RPMI8226 (cell line): ENCODE data around the gene CD80.

Experiments used
- DNase-seq: peaks from one replicate; pipeline ENCODE4 v3.0.0-alpha.2; 2015

CD80 gene

DNA sequence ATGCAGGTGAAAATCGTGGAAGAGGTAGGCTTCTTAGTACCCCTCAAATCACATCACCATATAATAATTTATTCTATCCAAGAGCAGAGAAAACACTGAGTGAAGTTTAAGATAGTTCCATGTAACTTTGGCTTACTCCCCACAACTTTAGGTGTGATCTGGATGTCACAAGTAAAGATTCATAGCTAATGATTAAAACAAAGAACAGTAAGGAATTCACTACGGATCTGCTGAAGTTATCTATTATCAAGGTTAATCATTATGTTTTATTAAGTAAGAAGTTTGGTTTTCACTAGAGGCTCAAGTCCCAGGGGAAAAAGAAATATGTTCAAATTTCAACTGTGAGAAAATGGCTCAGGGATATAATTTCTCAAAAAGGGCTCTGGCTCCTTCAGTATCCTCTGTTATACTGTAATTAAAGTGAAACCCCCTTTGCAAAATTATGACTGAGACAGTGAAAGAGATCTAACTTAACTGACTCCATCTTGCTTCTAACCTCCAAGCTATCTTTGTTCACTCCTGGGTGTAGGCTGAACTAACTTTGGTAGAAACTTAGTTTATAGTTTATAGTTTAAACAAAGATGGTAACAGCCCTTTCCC, 17.1 kb downstream of the CD80 start:
- DNase-seq = no peak

DNA sequence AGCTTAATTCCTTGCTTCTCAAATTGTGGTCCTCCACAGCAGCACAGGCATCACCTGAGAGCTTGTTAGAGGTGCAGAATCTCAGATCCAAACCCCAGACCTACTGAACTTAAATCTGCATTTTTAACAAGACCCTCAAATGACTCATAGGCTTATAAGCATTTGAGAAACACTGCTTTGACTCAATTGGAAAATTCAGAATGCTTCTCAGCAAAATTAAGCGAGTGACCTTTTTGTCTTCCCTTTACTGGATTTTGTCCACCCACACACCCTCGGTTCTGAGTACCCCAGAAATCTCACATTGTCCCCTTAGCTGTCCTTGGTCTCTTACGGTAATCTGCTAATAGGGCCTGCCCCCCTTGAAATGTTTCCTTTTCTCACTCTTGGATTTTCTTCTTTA, 17.9 kb downstream of the CD80 start:
- no peak for DNase-seq

DNA sequence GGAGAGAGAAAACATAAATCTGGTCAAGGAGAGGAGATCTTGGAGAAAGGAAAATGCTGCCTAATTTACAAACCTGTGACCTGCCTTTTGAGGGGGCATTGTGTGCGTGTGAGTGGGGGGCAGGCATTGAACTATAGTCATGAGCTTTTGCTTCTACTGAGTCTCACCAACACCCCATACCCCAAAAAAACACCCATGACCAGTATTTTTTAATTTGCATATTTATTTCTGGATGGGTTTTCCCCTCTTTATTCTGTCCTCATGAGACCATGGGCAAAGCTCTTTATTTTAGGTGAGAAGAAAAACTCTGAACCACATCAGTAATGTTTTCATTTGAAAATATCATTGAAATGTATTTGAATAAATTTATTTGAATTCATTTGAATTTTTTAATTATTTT, 20.6 kb downstream of the CD80 start:
- DNase-seq = no peak

DNA sequence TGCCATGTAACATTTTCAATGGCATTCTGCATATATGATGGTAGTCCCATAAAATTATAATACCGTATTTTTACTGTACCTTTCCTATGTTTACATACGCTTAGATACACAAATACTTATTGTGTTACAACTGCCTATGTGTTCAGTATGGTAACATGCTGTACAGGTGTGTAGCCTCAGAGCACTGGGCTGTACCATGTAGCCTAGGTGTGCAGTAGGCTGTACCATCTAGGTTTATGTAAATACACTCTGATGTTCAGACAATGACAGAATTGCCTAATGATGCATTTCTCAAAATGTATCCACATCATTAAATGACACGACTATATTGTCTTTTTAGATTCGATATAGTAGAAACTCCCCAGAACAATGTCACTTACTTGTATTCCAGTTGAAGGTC, 22.7 kb downstream of the CD80 start:
- no peak for DNase-seq

DNA sequence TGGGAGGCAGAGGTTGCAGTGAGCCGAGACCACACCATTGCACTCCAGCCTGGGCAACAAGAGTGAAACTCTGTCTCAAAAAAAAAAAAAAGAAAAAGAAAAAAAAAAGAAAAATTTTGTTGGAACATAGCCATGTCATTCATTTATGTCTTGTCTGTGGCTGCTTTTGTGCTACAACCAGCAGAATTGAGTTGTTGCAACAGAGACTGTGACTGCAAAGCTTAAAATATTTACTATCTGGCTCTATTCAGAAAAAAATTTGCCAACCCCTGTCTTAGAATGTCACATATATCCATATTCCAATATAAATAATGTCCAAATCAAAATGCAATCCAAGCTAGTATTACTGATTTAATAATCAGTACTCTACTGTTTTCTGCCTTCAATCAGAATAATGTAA, 25.1 kb downstream of the CD80 start:
- no peak for DNase-seq

DNA sequence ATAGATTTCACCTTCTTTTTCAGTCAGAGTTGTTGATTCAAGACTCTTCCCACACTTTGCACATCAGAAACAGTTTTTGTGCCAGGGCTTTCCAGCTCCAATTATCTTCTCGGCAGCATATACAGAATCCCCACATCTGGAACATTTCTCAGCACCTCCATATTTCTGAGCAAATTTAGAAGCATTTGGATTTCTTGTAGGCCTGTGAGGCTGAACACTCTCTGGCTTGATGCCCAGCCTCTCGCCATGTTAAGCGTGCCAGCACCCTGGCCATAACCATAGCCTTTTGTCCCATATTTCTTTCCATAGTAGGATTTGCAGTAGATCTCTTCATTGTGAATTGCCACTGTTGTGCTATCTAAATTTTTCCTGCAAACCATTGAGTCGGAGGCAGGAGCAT, 28.3 kb downstream of the CD80 start:
- DNase-seq = no peak

DNA sequence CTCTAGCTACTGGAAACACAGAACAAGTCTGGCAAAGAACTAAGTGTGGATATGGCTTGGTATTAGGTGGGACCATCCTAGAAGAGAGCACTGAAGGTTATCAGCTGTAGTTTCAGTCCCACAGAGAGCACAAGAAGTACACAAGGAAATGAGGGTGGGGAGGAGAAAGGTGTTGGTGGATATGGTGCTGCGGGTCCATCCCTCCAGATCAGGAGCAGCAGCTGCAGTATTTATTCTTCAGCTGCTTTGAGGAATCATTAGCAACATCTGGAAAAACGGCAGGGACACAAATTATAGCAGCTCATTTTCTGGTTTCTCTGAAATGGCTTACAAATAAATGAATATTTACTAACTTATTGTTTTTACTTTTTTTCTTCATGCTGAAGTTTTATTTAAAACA, 29.0 kb downstream of the CD80 start:
- DNase-seq = no peak

DNA sequence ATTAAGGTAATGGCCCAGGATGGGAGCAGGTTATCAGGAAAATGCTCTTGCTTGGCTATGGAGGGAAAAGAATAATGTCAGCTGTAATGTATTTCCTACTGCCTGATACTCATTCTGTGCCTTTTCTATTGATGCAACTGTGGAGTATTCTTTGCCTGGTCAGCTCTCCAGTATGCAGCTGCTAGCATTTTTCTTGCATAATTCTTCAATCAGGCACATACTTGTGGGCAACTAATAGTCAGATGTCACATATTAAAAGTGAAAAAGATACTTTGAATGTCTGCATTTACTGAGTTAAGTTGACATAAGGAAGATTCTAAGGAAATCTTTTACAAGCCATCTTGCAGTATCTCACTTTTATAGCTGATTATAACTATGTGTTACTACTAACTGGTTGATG, 29.5 kb downstream of the CD80 start:
- DNase-seq = no peak

DNA sequence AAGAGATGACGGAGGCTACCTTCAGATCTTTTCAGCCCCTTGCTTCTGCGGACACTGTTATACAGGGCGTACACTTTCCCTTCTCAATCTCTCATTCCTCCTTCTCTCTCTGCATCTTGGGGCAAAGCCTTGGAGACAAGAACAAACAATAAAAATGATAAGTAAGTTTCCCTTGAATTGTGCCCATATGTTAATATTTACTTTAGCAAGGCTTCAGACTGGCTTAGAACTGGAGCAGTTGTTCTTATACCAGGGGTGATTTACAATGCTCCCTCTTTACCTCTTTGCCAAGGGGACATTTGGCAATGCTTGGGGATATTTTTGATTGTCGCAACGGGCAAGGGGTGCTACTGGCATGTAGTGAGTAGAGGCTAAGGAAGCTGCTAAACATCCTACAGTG, 31.7 kb downstream of the CD80 start:
- no peak for DNase-seq

DNA sequence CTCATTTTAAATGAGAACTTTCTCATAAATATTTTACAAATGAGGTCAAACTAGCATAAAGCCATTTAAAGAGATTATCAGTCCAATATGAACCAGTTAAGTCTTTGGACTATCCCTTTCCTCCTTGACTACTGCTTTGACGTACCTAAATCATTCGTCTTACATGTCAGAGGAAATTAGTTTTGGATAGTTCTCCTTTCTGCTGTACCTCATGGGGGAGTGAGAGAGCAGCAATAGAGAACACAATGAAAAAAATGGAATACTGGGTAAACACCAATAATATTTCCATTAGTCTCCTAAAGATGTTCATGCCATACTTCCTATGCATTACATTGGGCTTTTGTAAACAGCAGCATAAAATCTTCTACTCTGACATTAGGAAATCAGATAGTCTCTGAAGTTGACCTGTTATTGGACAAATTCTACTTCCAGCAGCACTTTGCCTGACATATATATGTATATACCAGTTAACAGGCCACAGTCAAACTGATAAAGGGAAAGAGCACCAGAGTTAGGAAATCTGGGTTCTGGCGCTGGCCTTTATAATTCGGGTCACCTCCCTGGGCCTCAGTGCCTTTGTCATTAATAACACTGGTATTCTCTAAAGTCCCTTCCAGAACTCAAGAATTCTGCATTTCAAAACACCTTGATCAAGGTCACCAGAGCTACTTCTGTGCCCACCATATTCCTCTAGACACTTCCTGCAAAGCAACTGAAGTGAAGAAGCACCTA, 34.3 kb downstream of the CD80 start:
- no peak for DNase-seq

DNA sequence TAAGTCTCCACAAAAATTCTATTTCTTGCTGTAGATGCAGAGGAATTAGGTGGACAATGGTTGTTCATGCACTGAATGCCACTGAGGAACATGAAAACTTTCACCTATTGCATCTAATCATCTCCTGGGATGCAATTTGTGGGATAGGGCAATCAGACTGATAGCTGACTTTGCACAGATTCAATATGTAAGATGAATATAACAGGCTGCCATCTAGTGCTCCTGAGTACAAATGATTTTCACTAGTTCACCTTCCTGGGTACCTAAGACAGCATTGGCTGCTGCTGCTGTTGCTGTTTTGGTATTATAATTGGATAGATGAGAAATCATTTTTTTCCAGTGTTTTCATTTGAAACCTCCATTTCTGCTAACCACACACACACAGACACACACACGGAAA, 41.4 kb downstream of the CD80 start:
- DNase-seq = no peak

DNA sequence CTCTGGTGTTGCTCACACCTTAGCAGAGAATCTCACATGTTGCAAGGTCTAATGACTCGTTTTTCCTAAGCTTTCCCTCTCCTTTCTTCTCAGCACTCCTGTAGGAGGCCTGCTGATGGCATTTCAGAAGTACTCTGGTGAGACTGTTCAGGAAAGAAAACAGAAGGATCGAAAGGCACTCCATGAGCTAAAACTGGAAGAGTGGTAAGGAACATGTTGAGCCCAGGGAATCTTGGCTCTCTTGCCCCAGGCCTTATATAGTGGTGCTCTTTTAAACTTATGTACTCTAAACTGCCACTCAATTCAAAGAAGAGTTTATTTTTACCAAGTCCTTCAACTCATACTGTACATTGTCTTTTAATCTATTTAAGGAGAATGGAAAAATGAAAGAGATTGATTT, 42.3 kb downstream of the CD80 start:
- DNase-seq = no peak

DNA sequence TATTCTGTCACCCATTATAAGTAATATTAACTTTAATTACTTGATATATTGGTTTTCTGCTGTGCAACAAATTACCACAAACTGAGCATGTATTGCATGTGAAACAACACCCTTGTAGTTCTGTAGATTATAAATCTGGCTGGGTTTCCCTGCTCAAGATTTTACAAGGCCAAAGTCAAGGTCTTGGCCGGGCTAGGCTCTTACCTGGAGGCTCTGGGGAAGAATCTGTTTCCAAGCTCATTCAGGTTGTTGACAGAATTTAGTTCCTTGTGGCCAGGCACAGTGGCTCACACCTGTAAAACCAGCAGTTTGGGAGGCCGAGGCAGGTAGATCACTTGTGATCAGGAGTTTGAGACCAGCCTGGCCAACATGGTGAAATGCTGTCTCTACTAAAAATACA, 44.8 kb downstream of the CD80 start:
- DNase-seq = no peak

DNA sequence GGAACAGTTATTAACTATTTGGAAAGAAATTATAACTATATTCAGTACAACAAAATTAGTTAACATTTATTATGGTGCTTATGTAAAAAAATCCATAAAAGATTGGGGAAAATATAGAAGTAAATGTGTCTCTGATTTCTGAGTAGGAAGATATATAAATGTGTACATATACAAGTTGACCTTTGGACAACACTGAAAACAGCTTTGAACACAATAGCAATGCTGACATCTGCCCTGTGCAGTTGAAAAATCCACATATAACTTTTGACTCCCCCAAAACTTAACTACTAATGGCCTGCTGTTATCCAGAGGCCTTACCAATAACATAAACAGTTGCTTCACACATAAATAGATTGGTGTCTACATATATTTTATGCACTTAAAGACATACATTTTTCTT, 48.7 kb downstream of the CD80 start:
- no peak for DNase-seq

DNA sequence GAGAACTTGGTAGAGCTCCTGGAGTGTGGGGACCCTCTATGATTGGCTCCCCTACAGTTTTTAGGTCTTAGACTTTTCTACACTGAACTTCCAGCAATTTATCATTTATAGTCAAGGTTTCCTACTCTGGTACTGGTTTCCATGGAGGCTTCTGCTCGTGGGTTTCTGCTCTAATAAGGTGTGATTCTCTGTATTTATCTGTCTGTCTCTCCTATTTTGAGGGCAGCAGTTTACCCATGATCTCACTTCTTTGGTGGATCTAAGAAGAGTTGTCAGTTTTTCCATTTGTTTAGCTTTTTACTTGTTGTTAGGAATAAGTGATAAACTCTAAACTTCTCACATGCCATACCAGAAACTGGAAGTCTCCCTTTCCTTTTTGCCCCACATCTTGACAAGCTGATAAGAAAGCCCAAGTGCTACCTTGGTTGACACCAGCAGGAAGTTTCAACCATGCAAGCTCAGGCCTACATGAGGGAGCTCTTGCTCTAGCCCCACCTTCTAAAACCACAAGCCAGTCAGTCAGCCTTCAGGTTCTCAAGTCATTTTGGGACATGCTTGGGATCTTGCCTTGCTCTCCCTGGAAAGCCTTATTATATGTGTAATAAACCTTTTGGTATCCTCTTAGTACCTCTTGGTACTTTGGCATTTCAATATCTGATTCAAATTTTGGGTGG, 51.1 kb downstream of the CD80 start:
- no peak for DNase-seq

DNA sequence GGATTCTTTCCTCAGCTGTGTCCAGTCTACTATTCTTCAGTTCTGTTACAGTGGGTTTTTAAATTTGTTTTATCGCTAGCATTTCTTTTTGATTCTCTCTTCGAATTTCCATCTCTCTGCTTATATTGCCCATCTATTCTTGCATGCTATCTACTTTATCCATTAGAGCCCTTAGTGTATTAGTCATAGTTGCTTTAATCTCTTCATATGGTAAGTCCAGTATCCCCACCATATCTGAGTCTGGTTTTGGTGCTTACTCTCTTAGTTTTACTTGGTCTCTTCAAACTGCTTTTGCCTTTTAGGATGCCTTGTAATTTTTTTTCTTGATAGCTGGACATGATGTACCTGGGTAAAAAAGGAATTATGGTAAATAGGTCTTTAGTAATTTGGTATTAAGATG, 52.0 kb downstream of the CD80 start:
- no peak for DNase-seq

DNA sequence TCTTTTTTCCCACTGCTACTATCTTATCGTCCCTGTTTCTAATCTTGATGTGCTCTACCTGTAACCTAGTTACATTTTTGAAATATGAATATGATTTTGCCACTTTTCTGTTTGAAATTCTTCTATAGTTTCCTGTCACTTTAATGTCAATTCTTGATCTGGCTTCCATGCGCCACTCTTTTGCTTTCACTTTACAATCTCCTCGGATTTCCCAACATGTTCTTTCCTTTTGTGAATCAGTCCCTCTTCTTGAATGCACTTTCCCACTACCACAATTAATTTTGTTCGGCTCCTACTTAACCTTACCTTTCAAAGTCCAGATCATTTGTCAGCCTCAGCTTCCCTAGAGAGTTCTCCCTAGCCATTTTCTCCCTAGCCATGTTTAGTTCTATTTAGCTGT, 52.8 kb downstream of the CD80 start:
- DNase-seq = no peak

DNA sequence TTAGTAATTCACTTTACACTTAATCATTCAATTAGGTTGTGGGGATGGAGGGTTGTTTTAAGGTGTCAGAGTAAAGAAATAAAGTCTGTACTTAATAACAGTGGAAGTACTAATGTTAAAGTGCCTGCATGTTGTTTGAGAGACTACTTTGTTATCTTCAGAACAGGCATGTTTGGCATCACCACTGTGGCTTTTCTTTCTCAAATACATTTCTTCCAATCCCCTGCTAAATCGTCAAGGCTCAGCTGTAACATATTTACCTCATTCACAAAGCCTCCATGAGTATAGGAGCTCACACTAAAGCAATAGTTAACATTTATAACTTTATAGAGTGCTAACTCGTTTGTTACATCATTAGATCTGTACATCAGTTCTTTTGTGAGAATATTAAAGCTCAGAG, 58.5 kb downstream of the CD80 start:
- DNase-seq = no peak

DNA sequence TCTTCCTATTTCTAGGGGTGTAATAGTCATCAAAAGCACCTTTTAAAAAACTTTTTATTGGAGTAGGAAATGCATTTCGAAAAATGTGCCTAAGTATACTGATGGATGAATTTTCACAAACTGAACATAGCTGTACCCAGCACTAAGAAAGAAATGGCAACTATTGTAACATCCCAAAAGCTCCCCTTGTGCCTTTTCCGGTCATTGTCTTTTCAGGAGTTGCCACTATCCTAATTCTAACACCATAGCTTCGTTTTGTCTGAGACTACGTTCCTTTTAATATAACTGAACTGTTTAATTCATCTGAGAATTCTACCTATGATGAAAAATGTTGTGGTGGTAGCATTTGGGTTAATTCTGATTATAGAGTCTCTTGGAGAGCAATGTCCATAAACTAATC, 59.1 kb downstream of the CD80 start:
- DNase-seq = no peak

DNA sequence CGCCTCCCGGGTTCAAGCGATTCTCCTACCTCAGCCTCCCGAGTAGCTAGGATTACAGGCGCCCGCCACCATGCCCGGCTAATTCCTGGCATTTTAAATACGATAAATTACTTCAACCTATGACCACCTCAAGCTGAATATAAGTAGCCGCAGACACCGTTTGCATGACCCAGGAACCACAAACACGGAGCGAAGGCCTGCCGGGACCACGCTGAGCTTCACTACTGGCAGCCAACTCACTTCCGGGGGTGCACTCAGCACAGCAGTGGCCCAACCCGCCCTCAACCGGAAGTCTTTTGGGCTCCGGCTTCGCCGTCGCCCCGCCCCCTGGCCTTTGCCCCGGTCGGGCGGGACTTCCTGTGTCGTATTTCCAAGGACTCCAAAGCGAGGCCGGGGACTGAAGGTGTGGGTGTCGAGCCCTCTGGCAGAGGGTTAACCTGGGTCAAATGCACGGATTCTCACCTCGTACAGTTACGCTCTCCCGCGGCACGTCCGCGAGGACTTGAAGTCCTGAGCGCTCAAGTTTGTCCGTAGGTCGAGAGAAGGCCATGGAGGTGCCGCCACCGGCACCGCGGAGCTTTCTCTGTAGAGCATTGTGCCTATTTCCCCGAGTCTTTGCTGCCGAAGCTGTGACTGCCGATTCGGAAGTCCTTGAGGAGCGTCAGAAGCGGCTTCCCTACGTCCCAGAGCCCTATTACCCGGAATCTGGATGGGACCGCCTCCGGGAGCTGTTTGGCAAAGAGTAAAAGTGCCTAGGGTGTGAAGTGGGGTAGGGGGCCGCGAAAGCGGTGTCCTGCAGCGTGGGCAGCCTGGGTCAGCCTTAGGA, 61.0 kb downstream of the CD80 start, which contains the start of gene TIMMDC1:
TIMMDC1 (plus strand) TSS at position 362 of the 826 bp plus-strand sequence; CDS start at position 549, 187 bp downstream.
- peak; percentile 98 for DNase-seq

DNA sequence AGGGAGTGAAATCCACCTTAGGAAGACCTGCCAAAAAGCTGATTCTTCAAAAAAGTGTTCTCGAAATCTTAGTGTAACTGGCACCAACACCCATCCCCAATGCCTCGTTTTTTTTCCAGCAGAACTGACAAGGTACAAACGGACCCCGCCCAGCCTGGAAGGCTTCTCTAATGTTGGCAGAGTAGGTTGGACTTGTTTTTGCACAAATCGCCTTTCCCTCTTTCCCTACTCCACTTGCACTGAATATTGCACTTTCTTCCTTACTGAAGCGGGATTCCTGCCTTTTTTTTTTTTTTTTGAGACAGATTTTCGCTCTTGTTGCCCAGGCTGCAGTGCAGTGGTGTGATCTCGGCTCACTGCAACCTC, 61.6 kb downstream of the CD80 start:
- DNase-seq = peak; percentile 17

DNA sequence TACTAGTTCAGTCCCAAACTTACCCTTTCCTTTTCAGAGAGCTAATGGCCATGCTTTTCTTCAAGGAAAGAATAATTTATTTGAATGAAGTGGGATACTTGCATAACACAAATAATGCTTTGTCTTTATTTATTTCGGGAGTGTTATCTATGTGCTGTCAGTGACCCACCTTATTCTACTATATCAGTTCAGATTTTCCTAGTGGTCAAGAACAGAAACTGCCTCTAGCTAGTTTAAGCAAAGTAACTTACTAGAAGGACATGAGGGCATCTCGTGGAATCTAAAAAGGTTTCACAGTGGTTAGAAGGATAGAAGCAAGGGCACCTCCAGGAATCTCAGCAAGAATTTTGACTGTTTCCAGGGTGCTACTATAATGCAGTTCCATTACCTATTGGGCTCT, 64.8 kb downstream of the CD80 start:
- no peak for DNase-seq

DNA sequence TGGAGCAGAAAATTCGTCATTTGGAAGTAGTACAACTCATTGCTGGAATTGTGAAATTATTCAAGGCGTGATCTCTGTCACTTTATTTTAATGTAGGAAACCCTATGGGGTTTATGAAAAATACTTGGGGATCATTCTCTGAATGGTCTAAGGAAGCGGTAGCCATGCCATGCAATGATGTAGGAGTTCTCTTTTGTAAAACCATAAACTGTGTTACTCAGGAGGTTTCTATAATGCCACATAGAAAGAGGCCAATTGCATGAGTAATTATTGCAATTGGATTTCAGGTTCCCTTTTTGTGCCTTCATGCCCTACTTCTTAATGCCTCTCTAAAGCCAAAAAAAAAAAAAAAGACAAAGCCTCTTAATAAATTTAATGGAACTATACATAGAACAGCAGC, 66.6 kb downstream of the CD80 start:
- DNase-seq = no peak

DNA sequence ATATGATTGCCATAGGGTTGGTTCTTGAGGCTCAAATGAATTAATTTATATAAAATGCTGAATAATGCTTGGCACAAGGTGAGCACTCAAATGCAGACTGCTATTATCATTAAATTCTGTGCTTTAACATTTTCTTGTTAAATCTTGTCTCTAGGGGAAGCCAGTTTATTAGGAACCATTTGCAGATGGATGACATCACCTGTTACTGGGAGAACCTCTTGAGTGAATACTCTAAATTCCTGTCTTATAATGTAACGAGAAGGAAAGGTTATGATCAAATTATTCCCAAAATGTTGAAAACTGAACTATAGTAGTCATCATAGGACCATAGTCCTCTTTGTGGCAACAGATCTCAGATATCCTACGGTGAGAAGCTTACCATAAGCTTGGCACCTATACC, 67.3 kb downstream of the CD80 start:
- no peak for DNase-seq
